Glomerular endothelial cell (primary cell): ENCODE data around the gene GGCT. TPM values are rescaled to one million over a fixed set of nuclear protein-coding genes. Genes with fewer than 3 reads are reported as not detected.

Source experiments
- DNase-seq: peaks from one replicate; pipeline ENCODE4 v3.0.0-alpha.2; 2011; ENCODE audit warnings: low read depth, low spot score; ENCODE audit errors: extremely low read depth
- total RNA-seq: library from RNA; depleted of rRNA; stranded (reverse); fragments of >200 nt; gene quantifications from 2 replicates; pipeline ENCODE4 v1.2.3, GENCODE V29; 2015

The GGCT gene
- total RNA-seq, 1 donor from 2014 or later: 33.8 TPM

- no peak for DNase-seq
These were observed 39.4 kb downstream of the GGCT start for GRCh38 chr7:30465046-30465810.

GRCh38 chr7:30464231-30464671 is 40.4 kb downstream of the GGCT start:
- DNase-seq: no peak

- no peak for DNase-seq
These were observed 41.1 kb downstream of the GGCT start for GRCh38 chr7:30463405-30464145.

- no peak for DNase-seq
These were observed 42.5 kb downstream of the GGCT start for GRCh38 chr7:30462179-30462578.

DNA sequence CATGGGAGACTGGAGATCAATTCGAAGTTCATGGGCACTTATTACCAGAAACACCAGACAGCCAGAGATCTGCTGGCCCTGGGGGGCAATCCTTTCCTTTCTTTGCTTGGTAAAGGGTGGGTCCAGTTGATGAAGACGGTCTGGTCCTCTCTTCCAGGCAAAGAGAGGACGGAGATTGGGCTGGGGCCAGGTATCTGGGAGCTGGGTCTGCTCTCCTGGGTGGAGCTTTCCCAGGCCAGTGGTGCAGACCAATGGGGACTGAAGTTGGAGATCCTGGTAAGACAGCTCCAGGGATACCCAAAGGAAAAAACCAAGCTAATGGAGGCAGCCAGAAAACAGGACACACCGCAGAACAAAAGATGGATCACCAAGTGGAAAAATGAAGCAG is 44.4 kb downstream of the GGCT start:
- no peak for DNase-seq

DNA sequence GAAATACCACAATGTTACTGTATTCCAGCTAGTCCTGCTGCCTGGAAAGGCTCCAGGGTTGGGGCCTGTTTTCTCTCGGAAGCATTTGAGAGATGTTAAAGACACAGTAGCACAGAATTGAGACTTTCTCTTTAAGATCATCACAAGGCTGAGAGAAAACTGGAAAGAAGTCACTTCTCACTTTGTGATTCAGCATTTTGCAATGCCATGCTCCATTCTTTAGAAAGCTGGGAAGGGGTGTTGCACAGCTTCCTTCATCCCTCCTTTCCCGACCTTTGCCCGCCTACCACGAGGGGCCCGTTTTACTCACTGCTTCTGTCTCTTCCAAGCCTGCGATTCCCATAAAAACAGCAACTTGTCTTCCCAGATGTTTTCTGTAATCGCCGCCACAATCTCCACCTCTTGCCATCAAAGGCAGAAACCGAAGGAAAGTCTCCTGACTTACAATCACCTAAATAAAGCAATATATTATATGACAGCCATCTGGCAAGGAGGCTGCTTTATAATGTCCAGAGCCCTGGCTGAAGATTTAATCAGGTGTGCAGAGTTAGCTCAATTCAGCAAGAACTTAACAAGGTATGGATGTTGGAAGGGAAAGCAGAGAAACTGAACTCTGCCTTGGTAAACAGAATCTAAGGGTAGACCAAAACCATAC is 44.9 kb downstream of the GGCT start:
- no peak for DNase-seq

DNA sequence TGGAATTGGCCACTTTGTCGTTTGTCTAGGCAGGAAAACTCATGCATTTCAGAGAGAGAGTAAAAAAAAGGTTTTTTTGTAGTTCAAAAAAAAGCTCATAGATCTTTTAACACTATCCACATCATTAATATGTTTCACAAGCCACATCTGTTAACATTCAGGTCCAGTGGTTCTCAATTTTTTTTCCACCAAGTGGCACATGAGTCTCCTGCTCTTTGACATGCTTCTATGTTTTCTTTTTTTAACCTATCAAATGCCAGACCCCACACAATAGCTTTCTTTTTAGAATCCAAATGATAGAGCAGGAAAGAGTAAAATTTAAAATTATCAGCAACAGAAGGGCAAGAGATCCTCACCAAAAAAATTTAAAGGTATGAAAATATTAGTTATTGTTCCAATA is 46.3 kb downstream of the GGCT start:
- DNase-seq: no peak

DNA sequence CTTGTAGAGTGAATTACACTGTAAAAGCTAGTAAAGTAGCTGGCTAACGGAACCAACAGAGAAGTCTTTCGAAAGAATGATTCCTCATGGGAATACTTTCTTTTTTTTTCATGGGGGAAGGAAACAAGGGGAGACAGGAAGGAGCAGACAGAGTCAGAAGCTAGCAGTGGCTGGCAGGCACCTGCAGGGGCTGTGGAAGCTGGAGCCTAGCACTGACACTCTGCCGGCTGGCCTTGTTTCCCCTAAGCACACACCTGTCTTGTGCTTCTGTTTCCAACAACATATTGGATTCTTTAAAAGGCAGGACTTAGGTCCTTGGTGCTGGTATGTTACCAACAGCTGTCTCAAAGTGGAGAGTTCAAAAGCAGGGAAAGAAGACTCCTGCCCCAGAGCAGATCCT is 50.7 kb downstream of the GGCT start:
- no peak for DNase-seq

DNA sequence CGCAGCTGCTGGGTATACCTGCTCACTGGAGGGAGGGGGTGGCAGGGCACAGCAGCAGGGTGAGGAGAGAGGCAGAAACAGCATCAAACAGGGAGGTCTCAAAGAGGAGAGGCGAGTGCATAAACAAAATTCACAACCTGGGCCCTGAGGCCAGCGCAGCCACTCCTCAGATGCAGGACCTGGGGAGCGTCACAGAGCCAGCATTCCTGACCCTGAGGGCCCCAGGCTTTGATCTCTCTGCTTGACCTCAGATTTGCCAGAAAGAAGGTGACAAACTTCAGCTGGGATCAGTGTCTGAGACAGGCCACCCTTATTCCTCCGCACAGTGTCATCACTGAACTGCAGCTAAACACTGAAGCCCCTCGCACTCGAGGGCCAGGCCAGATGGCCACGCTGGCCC is 51.6 kb downstream of the GGCT start:
- no peak for DNase-seq

DNA sequence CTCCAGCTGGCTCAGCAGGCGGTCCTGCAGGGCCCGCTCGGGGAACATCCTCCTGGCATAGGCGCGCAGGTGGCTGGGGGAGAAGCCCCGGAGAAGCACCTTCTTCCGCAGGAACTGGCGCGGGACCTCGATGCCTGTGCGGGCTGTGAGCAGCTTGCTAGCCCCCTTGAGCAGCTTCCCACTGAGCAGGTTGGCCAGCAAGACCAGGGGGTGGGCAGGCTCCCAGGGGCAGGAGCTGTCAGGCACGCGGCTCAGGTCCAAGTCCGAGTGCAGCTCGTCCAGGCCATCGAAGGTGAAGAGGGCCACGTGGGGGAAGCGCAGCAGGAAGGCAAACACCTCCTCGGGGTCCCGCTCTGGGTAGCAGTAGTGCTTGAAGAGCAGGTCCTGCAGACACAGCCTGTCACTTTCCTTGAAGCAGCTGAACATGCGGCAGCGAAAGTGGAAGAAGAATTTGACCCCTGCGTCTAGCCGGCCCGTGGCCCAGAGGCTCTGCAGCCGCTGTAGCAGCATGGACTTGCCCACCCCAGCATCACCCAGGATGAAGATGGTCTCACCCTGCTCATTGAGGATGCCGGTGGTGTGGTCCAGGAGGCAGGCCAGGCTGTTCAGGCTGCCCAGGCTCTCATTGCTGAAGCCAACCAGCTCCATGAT is 52.2 kb downstream of the GGCT start:
- DNase-seq: no peak

- no peak for DNase-seq
These were observed 52.9 kb downstream of the GGCT start for GRCh38 chr7:30451539-30452279.

- no peak for DNase-seq
These were observed 53.6 kb downstream of the GGCT start for GRCh38 chr7:30450983-30451497.

DNA sequence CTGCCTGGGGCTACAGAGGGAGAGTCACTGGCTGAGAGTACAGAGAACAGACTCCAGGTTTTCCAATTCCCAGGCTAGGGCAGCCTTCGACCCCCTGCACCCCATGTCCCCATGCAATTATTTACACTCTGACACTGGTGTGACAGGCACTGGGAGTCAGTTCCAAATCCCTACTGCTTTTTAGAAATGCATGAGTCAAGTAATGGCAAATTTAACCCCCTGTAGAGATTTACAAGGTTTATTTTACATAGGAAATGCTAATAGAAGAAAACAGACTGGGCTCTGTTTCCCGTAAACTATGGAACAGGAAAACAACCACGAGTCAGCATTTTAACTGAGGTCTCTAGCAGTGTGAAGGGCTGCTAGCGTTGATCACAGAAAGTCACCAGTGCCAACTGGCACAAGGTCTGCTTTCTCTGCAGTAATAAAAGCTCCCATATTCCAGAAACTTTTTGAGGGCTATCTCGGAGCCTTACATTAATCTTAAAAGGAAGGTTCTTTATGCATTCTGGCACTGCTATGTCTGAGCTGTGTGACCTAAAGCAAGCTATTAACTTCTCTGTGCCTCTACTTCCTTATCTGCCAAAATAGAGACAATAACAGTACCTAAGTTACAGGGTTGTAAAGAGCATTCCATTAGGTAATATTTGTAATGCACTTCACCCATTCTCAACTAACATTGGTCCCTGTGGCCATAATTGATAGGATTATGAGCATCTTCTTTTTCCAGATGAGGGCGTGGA is 54.2 kb downstream of the GGCT start:
- no peak for DNase-seq

GRCh38 chr7:30448461-30449189 is 56.0 kb downstream of the GGCT start:
- no peak for DNase-seq

DNA sequence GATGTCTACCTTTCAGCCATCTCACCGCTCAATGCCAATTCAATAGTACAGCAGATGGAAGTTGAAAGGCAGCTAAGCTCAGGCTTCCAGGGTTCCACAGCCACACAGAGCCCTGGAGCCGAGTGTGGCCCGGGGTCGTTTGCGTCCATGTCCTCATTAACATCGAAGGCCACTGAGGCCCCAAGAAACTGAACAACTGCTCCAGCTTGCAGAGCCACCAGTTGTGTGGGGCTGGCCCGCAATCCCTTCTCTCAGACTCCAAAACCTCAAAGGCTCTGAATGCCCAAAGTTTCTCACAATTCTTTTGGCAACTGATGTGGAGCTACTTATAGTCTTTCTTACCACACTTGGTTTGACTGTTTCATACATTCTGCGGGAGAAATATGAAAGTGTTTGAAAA is 57.2 kb downstream of the GGCT start:
- DNase-seq: no peak
